Astrocyte (in vitro differentiated cells and primary cell): ENCODE data around the gene NUTM2F.
"Not testable (repeated sequence)": the region's sequence is repeated elsewhere in the genome, so short reads cannot be mapped to it uniquely, and the experiment has no call there.

ENCODE experiments used
- CTCF ChIP-seq: IDR thresholded peaks from 2 replicates; pipeline ENCODE4 v1.5.1; 2011; ENCODE audit warnings: low read depth, mild to moderate bottlenecking, inconsistent platforms, low read length, moderate library complexity; ENCODE audit not compliant: insufficient read depth
- EZH2 ChIP-seq: IDR thresholded peaks from 2 replicates; pipeline ENCODE4 v1.6.1; 2012; ENCODE audit warnings: mild to moderate bottlenecking, low read length, inconsistent platforms; ENCODE audit not compliant: insufficient read depth

GRCh38 chr9:94315034-94315984, 13.1 kb downstream of the NUTM2F start:
- TF ChIP-seq CTCF, EZH2: not testable (repeated sequence)
